ENCODE measurements around the gene CDKAL1. TPM values are rescaled to one million over a fixed set of nuclear protein-coding genes. Genes with fewer than 3 reads are reported as not detected.

CDKAL1 gene
- total RNA-seq, 1 donor from 2014 or later: 34.3 TPM

DNA sequence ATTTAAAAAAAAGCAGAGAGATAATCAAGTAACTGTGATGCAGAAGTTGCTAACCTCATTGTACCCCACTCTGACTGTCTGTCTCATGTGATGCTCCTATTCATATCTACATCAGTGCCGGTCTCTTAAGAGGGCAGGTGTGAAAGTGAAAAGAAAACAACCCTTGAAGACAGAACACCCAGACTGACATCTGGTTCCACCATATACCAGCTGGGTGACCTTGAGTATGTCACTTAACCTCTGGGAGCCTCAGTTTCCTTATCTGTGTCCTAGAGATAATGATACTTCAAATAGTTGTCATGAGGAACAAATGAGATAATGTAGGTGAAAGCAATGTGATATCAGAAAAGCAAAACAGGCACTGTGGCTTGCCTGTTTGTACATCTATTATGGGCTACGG, 632.5 kb downstream of the CDKAL1 start:
- Mint-ChIP-seq H3K4me1 (ENCODE audit: low read depth) (peaks cover 8% of the 10 kb centered on the region), H3K4me3 (ENCODE audit: low read depth) (no peak overlapping the region), H3K27me3 (no peaks in the 10 kb centered on the region), H3K27ac (no peak overlapping the region), H3K9me3 (ENCODE audit: low read depth) (no peaks in the 10 kb centered on the region), H3K36me3 (ENCODE audit: insufficient read depth) (peaks cover 1% of the 10 kb centered on the region)
- DNase-seq (ENCODE audit: low spot score, unreplicated experiment): no peak
- TF ChIP-seq CTCF (IDR thresholded peaks at IDR 0.05; ENCODE audit: unreplicated experiment): no peak

DNA sequence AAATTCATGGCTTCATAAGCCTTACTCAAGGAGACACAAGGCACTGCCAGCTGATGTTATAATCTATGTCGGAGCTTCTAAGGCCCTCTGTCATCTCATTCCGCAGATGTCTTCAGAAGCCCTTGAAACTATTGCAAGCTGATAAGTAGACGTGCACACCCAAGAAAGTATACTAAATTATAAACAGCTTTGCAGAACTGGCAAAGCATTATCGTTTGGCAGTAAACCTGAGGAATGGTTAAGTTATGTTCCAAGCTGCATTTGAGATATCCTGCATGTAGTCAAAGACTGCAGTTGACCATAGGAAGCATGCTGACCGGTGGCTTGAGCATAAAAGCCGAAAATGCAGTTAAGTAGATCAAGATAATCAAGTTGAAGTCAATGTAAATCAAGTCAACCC, 633.5 kb downstream of the CDKAL1 start:
- H3K4me1 Mint-ChIP-seq (ENCODE audit: low read depth): peaks cover 8% of the 10 kb centered on the region
- H3K36me3 Mint-ChIP-seq (ENCODE audit: insufficient read depth): peaks cover 6% of the 10 kb centered on the region
- H3K9me3 Mint-ChIP-seq (ENCODE audit: low read depth): no peaks in the 10 kb centered on the region
- H3K4me3 Mint-ChIP-seq (ENCODE audit: low read depth): no peak overlapping the region
- no peaks in the 10 kb centered on the region for H3K27me3 Mint-ChIP-seq
- no peak overlapping the region for H3K27ac Mint-ChIP-seq
- DNase-seq (ENCODE audit: low spot score, unreplicated experiment): no peak
- TF ChIP-seq CTCF (IDR thresholded peaks at IDR 0.05; ENCODE audit: unreplicated experiment): no peak

DNA sequence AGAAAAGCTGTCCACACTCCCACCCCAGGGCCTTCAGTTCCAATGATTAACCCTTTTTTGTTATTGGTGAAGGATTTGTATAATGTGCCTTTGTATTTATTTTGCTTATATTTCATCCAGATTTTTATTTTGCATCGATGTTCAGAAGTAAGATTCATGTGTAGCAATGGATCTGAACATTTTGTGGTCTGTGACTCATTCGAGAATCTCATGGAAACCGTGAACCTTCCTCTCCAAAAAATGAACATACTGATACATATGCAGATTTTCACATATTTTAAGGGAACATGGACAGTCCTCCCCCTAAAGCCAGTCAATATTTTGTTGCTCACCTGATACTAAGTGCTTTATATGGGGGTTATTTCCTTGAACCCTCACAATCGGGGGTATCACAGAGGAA, 637.5 kb downstream of the CDKAL1 start:
- no peak for DNase-seq (ENCODE audit: low spot score, unreplicated experiment)
- Mint-ChIP-seq H3K27ac (no peak overlapping the region), H3K9me3 (ENCODE audit: low read depth) (no peaks in the 10 kb centered on the region), H3K27me3 (no peaks in the 10 kb centered on the region), H3K4me3 (ENCODE audit: low read depth) (no peak overlapping the region), H3K36me3 (ENCODE audit: insufficient read depth) (peaks cover 4% of the 10 kb centered on the region), H3K4me1 (ENCODE audit: low read depth) (peaks cover 4% of the 10 kb centered on the region)
- no peak for TF ChIP-seq CTCF (IDR thresholded peaks at IDR 0.05; ENCODE audit: unreplicated experiment)

DNA sequence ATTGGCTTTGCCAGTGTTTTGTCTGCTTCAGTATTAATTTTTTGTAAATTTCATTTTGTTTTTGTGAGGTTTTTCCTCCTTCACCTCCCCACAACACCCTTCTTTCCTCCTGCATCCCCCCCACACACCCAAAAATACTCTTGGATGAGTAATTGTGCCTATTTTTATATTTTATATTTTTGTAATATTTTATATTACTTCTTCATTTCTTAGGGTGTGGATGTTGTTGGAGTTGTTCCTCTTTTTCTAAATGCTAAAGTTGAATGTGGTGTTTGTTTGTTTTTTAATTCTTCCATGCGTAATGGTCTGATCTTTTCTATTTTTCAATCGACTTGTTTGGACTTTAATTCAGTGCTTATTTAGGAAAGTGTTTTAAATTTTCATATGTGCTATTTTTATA, 638.8 kb downstream of the CDKAL1 start:
- no peak for TF ChIP-seq CTCF (IDR thresholded peaks at IDR 0.05; ENCODE audit: unreplicated experiment)

DNA sequence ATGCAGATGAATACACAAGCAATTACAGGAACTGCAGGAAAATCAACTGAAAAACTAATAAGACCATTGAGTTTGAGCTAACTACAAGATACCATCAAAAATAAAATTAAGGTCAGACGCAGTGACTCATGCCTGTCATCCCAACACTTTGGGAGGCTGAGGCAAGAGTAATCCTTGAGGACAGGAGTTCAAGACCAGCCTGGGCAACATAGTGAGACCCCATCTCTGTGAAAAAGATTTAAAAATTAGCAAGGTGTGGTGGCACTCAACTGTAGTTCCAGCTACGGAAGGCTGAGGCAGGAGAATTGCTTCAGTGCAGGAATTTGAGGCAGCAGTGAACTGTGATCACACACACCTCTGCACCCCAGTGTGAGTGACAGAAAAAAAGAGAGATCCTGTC, 639.4 kb downstream of the CDKAL1 start:
- Mint-ChIP-seq H3K36me3 (ENCODE audit: insufficient read depth) (peaks cover 4% of the 10 kb centered on the region), H3K4me3 (ENCODE audit: low read depth) (no peak overlapping the region), H3K27me3 (no peaks in the 10 kb centered on the region), H3K9me3 (ENCODE audit: low read depth) (no peaks in the 10 kb centered on the region), H3K27ac (peak overlapping the region; percentile 39), H3K4me1 (ENCODE audit: low read depth) (peaks cover 1% of the 10 kb centered on the region)
- no peak for TF ChIP-seq CTCF (IDR thresholded peaks at IDR 0.05; ENCODE audit: unreplicated experiment)
- no peak for DNase-seq (ENCODE audit: low spot score, unreplicated experiment)

More for the DNA sequence above, 638.8 kb downstream of the CDKAL1 start:
- DNase-seq (ENCODE audit: low spot score, unreplicated experiment): no peak
- Mint-ChIP-seq H3K27ac (no peak overlapping the region), H3K36me3 (ENCODE audit: insufficient read depth) (peaks cover 4% of the 10 kb centered on the region), H3K9me3 (ENCODE audit: low read depth) (no peaks in the 10 kb centered on the region), H3K27me3 (no peaks in the 10 kb centered on the region), H3K4me1 (ENCODE audit: low read depth) (peaks cover 1% of the 10 kb centered on the region), H3K4me3 (ENCODE audit: low read depth) (no peak overlapping the region)

All from progenitor cell of endocrine pancreas (in vitro differentiated cells).